ENCODE measurements around the gene MMP25. TPM values are rescaled to one million over a fixed set of nuclear protein-coding genes. Genes with fewer than 3 reads are reported as not detected.

MMP25 gene
- total RNA-seq, 1 donor from 2014 or later = 0.05 TPM

DNA sequence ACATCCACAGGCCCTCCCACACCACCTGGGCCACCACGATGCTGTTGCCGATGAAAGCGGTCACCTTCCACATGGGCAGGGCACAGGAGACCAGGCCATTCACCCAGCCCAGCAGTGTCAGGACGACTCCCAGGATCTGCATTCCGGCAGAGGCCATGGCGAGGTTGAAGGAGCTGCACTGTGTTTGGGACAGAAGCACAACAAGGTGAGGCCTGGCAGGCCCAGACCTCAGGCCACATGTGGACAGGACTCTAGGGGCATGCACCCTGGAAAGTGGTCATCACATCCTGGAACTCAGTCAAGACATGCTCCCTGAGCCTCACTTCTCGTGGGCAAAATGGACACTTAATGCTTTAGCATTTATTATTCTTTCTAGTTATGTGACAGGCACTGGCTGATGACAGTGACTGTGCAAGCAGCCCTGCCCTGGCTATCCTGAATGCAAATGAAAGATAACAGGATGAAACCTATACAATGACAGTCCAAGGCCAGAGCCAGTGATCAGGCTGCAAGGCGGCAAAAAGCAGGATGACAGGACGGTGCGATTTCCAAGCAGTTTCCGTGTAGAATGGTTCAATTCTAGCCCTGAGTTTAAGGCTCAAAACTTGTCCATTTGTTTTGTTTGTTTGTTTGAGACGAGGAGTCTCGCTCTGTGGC, 30.4 kb upstream of the MMP25 start:
- DNase-seq (ENCODE audit: low read depth) = no peak

DNA sequence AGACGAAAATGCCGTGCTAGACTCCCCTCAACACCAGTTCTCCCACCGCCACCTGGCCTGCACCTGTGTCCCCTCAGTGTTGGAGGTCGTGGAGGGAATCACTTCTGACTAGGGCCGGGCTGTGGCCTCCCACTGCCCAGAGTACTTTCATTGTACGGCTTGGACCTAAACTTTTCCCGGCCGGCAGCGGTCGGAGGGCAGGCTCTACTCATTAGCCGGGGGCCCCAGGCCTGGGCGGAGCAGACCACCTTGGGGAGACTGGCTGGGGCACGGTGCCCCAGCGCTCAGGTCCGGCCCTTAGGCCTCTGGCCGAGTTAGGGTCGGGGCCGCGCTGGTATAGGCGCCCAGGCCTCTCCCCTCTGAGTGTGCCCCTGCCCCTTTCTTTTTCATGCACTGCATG, 29.0 kb upstream of the MMP25 start:
- DNase-seq (ENCODE audit: low read depth) = no peak

DNA sequence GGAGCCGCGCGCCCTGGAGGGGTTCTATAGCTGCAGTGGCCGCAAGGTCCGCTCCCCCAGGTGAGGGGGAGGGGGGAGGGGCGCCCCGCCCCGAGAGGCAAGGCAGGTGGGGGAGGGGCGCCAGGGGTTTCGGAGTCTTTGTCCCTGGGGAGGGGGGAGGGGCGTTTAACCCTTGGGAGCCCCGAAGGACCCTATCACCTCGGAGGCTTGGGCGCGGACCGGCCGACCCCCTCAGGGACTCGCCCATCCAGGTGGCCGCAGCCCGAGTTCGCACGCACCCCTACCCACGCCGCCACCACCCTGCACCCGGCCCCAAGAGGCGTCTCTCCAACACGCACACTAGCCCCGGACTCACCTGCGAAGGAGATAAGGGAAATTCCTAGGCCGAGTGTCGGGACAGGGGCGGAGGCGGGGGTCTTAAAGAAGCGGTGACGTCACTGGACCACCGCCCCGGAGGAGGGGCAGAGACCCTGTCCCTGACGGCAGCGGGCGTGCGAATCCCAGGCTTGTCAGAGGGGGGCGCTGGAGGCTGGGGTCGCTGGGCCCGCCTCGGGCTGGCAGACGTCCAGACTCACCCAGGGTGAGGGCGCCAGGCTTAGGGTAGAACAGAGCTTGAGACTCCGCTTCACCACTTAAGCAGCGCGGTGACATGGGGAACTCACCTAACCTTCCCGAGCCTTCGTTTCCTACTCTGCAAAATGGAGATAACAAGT, 28.4 kb upstream of the MMP25 start, which contains the start of gene CLDN6:
CLDN6 (minus strand) TSS at position 390 of the 713 bp plus-strand sequence. CDS start 2,162 bp downstream, outside the sequence.
- no peak for DNase-seq (ENCODE audit: low read depth)

DNA sequence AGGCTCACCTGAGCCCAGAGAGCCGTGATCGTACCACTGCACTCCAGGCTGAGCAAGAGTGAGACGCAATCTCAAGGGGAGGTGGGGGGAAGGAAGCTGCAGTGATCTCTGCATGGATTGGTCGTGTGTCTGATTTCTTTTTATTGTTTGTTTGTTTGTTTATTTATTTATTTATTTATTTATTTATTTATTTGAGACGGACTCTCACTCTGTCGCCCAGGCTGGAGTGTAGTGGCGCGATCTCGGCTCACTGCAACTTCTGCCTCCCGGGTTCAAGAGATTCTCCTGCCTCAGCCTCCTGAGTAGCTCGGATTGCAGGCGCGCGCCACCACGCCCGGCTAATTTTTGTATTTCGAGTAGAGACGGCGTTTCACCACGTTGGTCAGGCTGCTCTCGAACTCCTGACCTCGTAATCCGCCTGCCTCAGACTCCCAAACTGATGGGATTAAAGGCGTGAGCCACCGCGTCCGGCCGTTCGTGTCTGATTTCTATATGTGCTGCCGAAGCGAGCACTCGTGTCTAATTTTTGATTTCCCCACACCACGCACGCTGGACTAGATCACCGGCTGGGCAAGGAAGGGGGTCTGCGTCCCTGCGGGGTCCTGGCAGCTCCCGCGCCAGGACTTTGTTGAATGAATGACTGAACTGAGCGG, 26.6 kb upstream of the MMP25 start:
- no peak for DNase-seq (ENCODE audit: low read depth)

DNA sequence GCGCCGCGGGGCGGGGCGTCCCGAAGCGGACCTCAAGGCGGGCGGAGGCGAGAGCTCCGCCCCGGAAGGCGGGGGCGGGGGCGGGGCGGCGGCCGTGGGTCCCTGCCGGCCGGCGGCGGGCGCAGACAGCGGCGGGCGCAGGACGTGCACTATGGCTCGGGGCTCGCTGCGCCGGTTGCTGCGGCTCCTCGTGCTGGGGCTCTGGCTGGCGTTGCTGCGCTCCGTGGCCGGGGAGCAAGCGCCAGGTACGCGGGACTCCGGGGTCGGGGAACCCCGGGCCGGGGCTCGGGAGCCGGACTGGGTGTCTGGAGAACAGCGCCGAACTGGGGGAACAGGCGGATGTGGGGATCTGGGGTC, 26.1 kb upstream of the MMP25 start, which contains the start of gene TNFRSF12A:
TNFRSF12A (plus strand) TSS at position 122 of the 357 bp plus-strand sequence; CDS start at position 152, 30 bp downstream.
- peak; percentile 79 for DNase-seq (ENCODE audit: low read depth)

DNA sequence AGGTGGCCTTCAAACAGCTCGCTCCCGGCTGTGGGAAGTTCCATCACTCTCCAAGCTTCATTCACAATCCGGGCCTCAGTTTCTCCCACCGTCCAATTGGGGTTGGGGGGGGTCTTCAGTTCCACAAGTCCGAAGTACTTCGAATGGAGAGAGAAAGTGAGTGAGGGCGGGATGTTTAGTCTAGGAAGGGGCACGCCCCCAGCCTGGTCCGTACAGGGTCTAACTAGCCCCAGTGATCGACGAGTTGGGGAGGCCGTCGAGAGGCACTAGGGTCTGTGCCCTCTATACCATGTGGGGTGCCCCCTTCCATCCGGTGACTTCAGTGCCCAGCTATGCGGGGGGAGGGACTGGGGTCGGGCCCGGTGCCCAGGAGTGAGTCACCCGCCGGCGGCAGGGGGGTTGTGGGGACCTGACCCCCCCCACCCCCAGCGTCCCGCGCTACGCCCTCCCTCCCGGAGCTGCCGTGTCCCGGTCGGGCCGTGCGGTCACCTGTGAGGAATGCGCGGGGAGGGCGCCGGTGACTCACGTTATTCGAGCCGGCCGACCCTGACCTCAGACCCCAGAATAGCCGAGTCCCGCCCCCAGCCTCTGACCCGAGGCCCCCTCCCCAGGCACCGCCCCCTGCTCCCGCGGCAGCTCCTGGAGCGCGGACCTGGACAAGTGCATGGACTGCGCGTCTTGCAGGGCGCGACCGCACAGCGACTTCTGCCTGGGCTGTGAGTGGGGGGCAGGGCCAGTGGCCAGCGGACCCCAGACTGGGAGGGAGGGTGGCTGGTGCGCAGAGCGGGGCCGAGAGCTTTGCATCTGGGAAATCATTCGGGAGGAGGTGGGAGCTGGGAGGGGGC, 25.5 kb upstream of the MMP25 start:
- peak; percentile 91 for DNase-seq (ENCODE audit: low read depth)

DNA sequence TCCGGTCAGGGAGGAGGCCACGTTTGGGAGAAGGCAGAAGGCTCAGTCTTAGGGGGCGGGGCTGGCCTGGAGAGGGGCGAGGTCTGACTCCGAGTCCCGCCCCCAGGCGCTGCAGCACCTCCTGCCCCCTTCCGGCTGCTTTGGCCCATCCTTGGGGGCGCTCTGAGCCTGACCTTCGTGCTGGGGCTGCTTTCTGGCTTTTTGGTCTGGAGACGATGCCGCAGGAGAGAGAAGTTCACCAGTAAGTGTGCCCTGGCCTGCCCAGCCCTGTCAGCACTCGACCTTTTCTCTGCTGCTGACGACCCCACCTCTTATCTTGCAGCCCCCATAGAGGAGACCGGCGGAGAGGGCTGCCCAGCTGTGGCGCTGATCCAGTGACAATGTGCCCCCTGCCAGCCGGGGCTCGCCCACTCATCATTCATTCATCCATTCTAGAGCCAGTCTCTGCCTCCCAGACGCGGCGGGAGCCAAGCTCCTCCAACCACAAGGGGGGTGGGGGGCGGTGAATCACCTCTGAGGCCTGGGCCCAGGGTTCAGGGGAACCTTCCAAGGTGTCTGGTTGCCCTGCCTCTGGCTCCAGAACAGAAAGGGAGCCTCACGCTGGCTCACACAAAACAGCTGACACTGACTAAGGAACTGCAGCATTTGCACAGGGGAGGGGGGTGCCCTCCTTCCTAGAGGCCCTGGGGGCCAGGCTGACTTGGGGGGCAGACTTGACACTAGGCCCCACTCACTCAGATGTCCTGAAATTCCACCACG, 24.7 kb upstream of the MMP25 start:
- DNase-seq (ENCODE audit: low read depth) = peak; percentile 98

DNA sequence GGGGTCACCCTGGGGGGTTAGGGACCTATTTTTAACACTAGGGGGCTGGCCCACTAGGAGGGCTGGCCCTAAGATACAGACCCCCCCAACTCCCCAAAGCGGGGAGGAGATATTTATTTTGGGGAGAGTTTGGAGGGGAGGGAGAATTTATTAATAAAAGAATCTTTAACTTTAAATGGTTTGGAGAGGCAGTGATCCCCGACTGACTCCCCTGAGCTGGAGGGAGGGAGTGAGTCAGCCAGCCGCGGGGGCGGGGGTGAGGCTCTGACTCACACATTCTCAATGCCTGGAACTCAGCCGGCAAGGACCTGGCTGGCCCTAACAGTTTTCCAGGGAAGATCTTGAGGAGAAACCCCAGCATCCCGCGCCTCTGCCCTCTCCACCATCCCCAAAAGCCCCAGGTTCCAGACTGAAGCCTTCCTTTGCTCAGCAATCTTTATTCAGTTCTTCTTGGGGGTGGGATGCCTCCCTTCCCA, 24.1 kb upstream of the MMP25 start:
- peak; percentile 96 for DNase-seq (ENCODE audit: low read depth)

DNA sequence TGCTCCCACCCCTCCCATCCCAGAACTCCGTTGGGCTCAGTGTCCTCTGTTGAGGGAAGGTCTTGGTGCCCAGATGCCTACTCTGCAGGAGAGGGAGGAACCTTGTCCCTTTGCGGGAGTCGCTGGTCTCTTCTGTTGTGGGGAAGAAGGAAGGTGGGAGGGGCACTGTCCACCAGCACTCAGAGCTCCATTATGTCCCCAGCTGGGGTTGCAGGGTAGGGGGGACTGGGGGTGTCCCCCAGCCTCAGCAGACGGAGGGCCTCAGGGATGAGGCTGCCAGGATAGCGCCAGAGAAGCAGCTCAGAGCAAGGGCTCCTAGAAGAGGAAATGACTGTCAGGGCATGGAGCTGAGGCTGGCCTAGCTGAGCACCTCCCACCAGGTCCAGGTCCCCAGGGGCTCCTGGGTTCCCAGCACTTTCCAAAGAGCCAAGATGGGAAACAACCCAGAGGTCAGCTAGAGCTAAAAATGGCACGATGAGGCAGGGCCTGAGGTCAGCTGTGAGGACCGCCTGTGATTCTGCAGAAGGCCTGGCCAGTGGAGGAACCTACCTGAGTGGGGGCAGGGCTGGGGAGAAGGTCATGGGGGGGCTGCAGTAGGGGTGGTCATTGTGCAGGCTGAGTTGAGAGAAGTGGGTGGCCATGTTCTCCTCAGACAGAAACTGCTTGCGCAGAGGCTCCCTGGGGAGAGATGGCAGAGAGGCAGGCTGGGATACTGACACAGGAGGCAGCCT, 23.5 kb upstream of the MMP25 start:
- peak; percentile 90 for DNase-seq (ENCODE audit: low read depth)

DNA sequence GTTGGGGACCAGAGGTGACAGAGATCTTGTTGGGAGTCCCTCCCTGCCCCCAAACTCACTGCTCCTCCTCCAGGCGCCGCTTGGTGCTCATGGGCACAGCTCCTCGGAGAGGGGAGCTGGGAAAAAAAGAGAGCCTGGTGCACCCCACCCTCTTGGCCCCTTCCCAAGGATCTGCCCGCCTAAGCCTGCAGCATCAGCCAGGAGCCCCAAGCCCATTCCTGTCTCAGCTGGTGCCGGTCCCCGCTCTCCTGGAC, 23.0 kb upstream of the MMP25 start:
- peak; percentile 90 for DNase-seq (ENCODE audit: low read depth)

DNA sequence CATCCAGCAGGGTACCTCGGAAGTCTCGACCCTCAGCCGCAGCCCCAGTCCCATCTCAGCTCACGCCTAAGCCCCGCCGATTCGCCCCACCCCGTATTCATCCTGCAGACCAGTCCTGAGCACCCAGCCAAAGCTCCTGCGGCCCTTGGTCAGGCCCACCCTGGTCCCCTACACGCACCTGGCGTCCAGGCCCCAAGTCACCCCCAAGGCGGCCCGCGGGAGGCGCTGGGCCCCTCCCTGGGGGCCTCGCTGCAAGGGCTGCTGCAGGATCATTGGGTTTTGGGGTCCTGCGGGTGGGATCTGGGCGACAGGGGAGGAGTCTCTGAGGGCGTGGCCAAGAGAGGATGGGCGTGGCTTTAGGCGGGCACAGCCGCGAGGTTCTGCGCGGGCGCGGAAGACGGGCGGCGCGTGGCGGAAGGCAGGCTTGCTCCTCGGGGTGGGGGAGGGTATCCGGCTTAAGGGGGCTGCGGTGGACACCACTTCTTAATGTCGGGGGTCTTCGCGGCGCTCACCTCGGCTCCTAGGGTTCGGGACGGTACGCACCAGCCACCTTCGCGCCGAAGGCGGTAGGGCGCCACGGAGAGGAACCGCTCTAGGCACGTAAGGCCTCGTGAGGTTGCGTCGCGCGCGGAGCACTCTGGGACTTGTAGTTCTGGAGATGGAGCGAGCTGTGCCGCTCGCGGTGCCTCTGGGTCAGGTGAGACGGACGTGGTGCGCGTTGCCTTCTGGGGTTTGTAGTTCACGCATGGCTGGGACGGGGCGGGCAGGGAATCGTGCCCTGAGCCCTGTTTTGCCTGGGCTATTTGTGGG, 22.5 kb upstream of the MMP25 start, which contains the start of the genes HCFC1R1 and THOC6:
HCFC1R1 (minus strand) TSS at position 274 of the 810 bp plus-strand sequence; CDS start at position 273, 1 bp downstream.
THOC6 (plus strand) TSS at position 367 of the 810 bp plus-strand sequence; CDS start at position 659, 292 bp downstream.
- peak; percentile 98 for DNase-seq (ENCODE audit: low read depth)

DNA sequence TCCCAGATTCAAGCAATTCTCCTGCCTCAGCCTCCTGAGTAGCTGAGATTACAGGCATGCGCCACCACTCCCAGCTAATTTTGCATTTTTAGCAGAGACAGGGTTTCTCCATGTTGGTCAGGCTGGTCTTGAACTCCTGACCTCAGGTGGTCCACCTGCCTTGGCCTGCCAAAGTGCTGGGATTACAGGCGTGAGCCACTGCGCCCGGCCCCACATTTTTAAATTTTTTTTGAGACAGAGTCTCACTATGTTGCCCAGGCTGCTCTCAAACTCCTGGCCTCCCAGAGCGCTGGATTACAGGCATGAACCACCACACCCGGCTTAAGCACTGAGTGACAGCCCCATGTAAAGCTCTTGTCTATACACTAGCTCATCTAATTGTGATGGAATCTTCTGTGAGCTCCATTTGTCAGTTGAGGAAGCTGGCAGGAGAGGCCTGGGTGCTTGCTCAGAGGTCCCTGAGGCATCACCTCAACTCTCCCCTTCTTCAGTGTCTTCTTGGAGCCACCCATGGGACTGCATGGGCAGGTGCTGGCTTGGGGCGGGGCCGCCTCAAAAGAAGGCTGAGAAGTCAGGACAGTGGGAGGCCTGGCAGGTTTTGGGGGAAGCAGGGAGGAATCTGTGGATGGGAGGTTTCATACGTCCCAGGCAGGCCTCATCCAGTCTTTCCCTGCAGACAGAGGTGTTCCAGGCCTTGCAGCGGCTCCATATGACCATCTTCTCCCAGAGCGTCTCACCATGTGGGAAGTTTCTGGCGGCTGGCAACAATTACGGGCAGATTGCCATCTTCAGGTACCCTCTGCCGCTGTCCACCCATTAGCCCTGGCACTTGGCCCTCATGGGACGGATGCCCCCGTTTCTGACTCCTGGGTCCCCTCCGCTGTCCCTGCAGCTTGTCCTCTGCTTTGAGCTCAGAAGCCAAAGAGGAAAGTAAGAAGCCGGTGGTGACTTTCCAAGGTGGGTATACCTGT, 21.0 kb upstream of the MMP25 start:
- no peak for DNase-seq (ENCODE audit: low read depth)

DNA sequence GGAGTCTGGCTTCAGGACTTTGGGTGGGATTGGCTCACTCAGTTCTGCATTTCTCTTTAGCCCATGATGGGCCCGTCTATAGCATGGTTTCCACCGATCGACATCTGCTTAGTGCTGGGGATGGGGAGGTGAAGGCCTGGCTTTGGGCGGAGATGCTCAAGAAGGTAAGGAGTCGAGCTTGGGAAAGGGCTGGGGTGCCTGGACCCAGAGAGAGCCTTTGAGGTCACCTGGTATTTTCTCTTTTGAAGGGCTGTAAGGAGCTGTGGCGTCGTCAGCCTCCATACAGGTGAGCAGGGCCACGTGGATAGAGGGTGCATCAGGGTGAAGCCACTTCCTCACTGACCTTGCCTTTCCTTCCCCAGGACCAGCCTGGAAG, 20.4 kb upstream of the MMP25 start:
- no peak for DNase-seq (ENCODE audit: low read depth)

DNA sequence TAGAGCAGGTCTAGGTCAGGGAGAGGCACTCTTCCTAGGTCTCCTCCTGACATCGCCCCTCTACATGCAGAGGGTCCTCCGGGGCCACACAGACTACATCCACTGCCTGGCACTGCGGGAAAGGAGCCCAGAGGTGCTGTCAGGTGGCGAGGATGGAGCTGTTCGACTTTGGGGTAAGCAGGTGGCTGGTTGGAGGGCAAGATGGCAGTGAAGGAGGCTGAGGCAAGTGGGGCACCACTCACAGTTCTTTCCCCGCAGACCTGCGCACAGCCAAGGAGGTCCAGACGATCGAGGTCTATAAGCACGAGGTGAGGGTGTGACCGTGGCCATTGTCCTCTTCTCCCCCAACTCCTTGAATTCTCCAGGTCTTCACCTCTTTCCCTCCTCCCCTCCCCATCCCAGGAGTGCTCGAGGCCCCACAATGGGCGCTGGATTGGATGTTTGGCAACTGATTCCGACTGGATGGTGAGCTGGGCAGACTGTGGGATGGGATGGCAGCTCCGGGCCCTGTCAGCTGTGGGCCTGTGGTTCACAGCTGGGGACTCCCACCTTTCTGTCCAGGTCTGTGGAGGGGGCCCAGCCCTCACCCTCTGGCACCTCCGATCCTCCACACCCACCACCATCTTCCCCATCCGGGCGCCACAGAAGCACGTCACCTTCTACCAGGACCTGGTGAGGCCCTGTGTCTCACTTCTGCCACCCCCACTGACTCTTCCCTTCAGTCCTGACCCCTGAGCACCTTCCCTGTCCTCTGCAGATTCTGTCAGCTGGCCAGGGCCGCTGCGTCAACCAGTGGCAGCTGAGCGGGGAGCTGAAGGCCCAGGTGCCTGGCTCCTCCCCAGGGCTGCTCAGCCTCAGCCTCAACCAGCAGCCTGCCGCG, 19.5 kb upstream of the MMP25 start:
- DNase-seq (ENCODE audit: low read depth) = no peak

DNA sequence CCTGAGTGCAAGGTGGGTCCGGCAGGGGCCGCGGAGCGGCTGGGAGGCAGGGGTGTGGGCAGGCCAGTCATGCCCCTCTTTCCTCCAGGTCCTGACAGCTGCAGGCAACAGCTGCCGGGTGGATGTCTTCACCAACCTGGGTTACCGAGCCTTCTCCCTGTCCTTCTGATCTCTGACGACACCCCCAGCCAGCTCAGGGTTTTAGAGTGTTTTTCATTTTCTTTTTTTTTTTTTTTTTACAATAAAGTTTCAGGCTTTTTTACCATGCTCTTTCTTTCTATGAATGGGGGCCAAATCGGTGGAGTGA, 18.9 kb upstream of the MMP25 start:
- DNase-seq (ENCODE audit: low read depth) = peak; percentile 20

DNA sequence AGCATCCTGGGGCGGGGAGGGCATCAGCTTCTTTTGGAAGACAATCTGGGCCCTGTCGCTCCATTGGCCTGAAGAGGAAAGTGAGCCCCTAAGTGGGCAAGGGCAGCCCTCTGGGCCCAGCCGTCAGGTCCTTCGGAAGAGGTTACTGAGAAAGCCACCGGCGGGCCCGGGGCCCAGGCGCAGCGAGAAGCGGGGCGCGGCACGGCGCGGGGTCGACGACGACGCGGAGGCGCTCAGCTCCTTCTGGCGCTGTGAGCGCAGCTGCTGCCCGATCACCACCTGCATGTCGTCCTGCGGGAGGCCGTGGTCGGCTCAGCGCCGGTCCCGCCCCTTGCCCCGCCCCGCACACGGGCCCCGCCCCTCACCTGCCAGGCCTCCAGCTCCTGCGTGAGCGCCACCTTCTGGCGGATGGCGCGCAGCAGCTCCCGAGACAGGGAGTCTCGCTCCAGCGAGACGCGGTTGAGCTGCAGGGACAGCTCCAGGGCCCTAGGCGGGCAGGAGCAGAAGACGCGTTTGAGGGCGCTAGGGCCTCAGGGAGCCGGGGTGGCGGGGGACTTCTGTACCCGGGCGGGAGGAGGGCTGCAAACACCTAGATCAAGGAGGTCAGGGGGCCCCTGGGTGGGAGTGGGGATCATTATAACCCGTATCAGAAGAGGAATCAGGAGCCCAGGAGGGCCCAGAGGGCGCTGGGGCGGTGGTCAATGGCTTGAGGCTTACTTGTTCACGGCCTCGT, 18.2 kb upstream of the MMP25 start:
- DNase-seq (ENCODE audit: low read depth) = no peak

All from myocyte (in vitro differentiated cells).